HG02852 (cell line): Measurements from ENCODE around the gene MAN1B1.
"Not testable (repeated sequence)": the region's sequence is repeated elsewhere in the genome, so short reads cannot be mapped to it uniquely, and the experiment has no call there.

ENCODE experiments used
- ATAC-seq: cut with Tn5 transposase; IDR thresholded peaks from one replicate; pipeline ENCODE4 v1.9.1; 2021; ENCODE audit warnings: mild to moderate bottlenecking, moderate library complexity; ENCODE audit not compliant: unreplicated experiment

MAN1B1 gene

GRCh38 chr9:137052293-137052692 is 34.5 kb upstream of the MAN1B1 start:
- ATAC-seq, result no peak

- no peak for ATAC-seq
Measured at GRCh38 chr9:137052998-137053943, 33.5 kb upstream of the MAN1B1 start.

- ATAC-seq, result no peak
Measured at GRCh38 chr9:137053944-137054931, 32.5 kb upstream of the MAN1B1 start, which contains the start of gene ENTPD2. Gene ENTPD2 (minus strand): TSS chr9:137054061. CDS start chr9:137053997, 64 bp downstream.

GRCh38 chr9:137054932-137055384 is 31.8 kb upstream of the MAN1B1 start:
- no peak for ATAC-seq

GRCh38 chr9:137055385-137056364 is 31.1 kb upstream of the MAN1B1 start:
- ATAC-seq, result no peak

- no peak for ATAC-seq
Measured at GRCh38 chr9:137056739-137057415, 29.9 kb upstream of the MAN1B1 start.

GRCh38 chr9:137057545-137057944 is 29.2 kb upstream of the MAN1B1 start:
- no peak for ATAC-seq

GRCh38 chr9:137058521-137059234 is 28.1 kb upstream of the MAN1B1 start:
- no peak for ATAC-seq

GRCh38 chr9:137062384-137062783 is 24.4 kb upstream of the MAN1B1 start:
- ATAC-seq, result no peak

GRCh38 chr9:137062798-137063197 is 24.0 kb upstream of the MAN1B1 start:
- not testable (repeated sequence) for ATAC-seq

- no peak for ATAC-seq
Measured at GRCh38 chr9:137063311-137064026, 23.3 kb upstream of the MAN1B1 start.

GRCh38 chr9:137064027-137064879 is 22.5 kb upstream of the MAN1B1 start:
- no peak for ATAC-seq

GRCh38 chr9:137064880-137065164 is 22.0 kb upstream of the MAN1B1 start:
- no peak for ATAC-seq

- no peak for ATAC-seq
Measured at GRCh38 chr9:137065336-137065967, 21.3 kb upstream of the MAN1B1 start.

- ATAC-seq, result no peak
Measured at GRCh38 chr9:137066096-137066861, 20.5 kb upstream of the MAN1B1 start.

GRCh38 chr9:137067860-137068538 is 18.8 kb upstream of the MAN1B1 start:
- ATAC-seq, result no peak
